Heart left ventricle (tissue), 13 donors: Measurements from ENCODE around the gene LPP.

Experiments used
- CTCF ChIP-seq, 12 donors: fragments of 200-600 bp; sonication (generic) in 4 of 12; IDR thresholded peaks; one replicate each; pipeline versions ENCODE4 v1.5.0 to v1.8.0; 2018 to 2022; ENCODE audit warnings: antibody characterized with exemption in 12 of 12, mild to moderate bottlenecking in 5 of 12
- POLR2A ChIP-seq, 2 donors: fragments of 450-650 bp; IDR thresholded peaks; one replicate each; pipeline ENCODE4 v1.6.1; 2017; ENCODE audit warnings: antibody characterized with exemption in 2 of 2, mild to moderate bottlenecking in 2 of 2, moderate library complexity in 2 of 2
- donor health status: ischemic (EF 13 %, LVEDD 7.1; RV severe dilation, severe dysfunction).
- donor health status: DM: no; HTN: yes; CAD: no.
- donor health status: DM: no; HTN: no; CAD: no.
- donor health status: ischemic (EF 25% LVEDD 6.9; RV normal size, moderate dysfunction).
- donor health status: ischemic (EF 25% LVEDD 5.7; RV mildly dilated, moderate dysfunction).
- donor health status: ischemic (EF 35%, LVEDD 5.7; RV mildly dilated, moderate dysfunction).
- donor health status: nonischemic (EF 11% LVEDD 7.7; RV severe dilation, severe dysfunction).
- donor health status: DM: yes; HTN: yes; CAD: no.
- donor health status: PGD.
- donor health status: ischemic (EF 29% LVEDD 5.4; RV normal size, mild dysfunction).
- donor health status: nonischemic (EF 23%, LVEDD 6.1; RV moderate dilation, normal function).

- TF ChIP-seq CTCF (IDR thresholded peaks at IDR 0.05) (no peak), POLR2A (IDR thresholded peaks at IDR 0.05) (no peak)
Measured at GRCh38 chr3:188305220-188305619, 151.3 kb downstream of the LPP start.
